NCI-H146 treated with DMSO at 0.1 percent for 48 hours (cell line): Measurements from ENCODE around the gene LCA5L.
A peak's percentile ranks its signal among the peaks of the same experiment; 100 is the strongest.
"Not testable (repeated sequence)": the region's sequence is repeated elsewhere in the genome, so short reads cannot be mapped to it uniquely, and the experiment has no call there.

ENCODE experiments used
- DNase-seq: peaks from one replicate; lab custom pipeline; 2025; ENCODE audit not compliant: unreplicated experiment; lab: John Stamatoyannopoulos, UW

The LCA5L gene

GRCh38 chr21:39388038-39388810 is 57.4 kb downstream of the LCA5L start:
- peak; percentile 10 for DNase-seq

DNA sequence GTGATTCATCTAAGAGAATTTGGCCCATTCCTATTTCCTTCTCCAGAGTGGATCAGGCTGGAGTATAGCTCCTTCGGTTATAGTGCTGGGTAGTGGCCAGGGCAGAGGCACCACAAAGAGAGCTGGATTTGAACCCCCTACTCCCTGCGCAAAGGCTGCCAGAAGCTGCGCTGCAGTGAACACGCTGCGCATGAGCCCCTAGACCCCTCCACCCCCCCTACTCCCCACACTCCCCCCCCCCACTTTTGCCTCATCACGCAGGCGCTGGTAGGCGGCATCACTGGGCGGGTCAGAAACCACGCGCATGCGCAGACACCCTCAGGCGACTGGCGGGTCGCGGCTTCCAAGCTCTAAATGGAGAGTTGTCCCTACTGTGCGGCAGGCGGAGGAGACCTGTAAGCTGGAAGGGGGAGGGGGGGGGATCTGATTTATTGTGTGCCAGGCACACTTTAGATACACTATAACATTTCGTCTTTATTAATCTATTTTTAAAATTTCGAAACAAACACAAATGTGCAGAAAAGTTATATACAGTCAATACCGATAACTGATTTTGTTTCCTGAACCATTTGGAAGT is 58.0 kb downstream of the LCA5L start:
- DNase-seq = peak; percentile 70

DNA sequence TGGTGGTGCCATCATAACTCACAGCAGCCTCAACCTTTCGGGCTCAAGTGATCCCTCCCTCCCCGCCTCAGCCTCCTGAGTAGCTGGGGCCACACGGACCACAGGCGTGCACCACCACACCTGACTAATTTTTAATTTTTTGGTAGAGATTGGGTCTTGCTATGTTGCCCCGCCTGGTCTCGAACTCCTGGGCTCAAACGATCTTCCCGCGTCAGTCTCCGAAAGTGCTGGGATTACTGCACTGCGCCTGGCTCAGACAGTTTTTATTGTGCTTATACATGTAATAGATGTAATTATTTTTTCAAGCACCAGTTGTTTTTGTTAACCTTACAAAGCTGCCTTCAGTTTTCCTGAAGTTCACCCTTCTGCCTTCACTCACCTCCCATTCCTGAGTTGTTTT is 58.7 kb downstream of the LCA5L start:
- DNase-seq = no peak

DNA sequence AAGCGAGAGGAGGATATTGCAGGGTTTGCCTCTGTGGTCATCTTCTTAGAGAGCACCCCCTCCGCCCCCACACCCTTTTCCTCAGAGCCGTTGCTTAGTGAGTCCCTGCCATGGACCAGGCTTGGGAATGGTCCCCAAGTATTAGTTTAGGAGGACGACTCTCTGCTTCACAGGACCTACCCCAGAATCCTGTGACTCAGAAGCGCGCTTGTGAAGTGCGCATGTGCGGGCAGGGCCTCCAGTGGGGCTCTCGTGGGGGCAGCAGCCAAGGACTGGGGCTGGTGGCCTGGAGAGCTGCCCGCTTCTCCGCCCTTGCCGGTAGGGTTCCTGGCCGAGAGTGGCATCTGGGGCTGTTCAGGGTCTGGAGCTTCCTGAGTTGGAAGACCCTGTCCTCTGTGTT is 59.4 kb downstream of the LCA5L start:
- DNase-seq = no peak

- no peak for DNase-seq
Observed at GRCh38 chr21:39385299-39386145, 60.1 kb downstream of the LCA5L start.

DNA sequence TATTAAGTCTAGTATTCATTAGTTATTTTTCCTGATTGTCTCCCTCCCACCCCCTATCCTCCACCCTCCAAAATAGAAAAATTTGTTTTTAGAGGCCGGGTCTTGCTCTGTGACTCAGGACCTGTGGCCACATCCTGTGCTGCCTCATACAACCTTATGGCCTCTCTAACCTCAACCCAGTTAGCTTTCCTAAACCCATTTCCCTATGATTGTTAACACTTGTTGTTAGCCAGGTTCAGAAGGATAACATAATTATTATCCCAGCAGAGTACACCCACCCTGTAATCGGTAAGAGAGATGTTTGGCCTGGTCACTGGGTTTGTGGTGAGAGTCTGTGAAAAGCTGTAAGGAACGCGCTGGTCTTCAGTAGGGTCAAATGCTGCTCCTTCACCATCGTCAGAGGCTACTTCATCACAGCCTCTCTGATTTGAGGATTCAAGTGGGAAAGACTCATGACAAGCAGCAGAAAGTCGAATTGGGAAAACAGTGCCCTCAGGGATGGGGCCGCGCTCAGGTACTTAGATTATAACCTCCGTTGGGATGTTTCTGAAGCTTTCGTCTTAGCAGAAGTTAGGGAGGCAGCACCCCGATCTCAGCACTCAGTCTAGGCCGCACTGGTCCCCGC is 60.8 kb downstream of the LCA5L start:
- DNase-seq = no peak

GRCh38 chr21:39382096-39382495 is 63.5 kb downstream of the LCA5L start:
- not testable (repeated sequence) for DNase-seq

- DNase-seq = no peak
Observed at GRCh38 chr21:39381009-39381408, 64.6 kb downstream of the LCA5L start.

GRCh38 chr21:39379986-39380891 is 65.3 kb downstream of the LCA5L start:
- peak; percentile 69 for DNase-seq

GRCh38 chr21:39377444-39378050 is 68.0 kb downstream of the LCA5L start:
- no peak for DNase-seq

- DNase-seq = no peak
Observed at GRCh38 chr21:39375446-39375845, 70.1 kb downstream of the LCA5L start.

DNA sequence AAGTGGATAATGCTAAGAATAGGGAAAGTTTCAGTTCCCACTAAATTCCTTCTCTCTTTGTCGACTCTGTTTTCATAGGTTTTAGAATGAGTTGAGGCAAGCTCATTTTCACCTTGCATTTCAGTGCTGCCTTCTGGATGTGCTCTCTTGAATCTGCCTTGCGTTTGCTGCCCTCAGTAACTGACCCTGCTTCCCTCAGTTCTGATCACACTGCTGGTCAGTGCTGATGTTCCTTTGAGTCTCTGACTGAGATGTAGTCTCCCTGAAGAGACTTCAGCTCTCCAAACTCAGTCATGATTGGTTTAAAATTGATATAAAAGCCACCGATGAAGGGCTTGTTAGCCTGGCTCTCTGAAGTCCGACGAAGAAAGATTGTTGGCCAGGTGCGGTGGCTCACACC is 71.5 kb downstream of the LCA5L start:
- no peak for DNase-seq

- no peak for DNase-seq
Observed at GRCh38 chr21:39373634-39374033, 71.9 kb downstream of the LCA5L start.

- DNase-seq = not testable (repeated sequence)
Observed at GRCh38 chr21:39369896-39370288, 75.7 kb downstream of the LCA5L start.

- DNase-seq = no peak
Observed at GRCh38 chr21:39367783-39368182, 77.8 kb downstream of the LCA5L start.

- DNase-seq = no peak
Observed at GRCh38 chr21:39366563-39366962, 79.0 kb downstream of the LCA5L start.

DNA sequence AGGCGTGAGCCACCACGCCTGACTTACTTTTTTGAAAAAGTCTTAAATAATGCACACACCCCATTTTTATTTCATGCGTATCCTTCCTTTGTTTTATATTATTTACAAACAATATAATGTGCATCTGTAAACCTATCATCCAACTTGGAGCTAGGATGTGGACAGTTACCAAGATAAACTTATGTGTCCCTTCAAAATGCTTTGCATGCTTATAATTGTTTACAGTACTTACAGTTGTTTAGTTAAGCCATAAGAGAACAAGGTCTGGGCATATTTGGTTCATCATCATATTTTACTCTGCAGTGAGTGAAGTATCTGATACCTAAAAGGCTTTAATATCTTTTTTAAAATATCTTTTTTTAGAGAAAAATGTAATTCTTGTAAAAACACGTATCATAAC is 80.6 kb downstream of the LCA5L start:
- DNase-seq = no peak

DNA sequence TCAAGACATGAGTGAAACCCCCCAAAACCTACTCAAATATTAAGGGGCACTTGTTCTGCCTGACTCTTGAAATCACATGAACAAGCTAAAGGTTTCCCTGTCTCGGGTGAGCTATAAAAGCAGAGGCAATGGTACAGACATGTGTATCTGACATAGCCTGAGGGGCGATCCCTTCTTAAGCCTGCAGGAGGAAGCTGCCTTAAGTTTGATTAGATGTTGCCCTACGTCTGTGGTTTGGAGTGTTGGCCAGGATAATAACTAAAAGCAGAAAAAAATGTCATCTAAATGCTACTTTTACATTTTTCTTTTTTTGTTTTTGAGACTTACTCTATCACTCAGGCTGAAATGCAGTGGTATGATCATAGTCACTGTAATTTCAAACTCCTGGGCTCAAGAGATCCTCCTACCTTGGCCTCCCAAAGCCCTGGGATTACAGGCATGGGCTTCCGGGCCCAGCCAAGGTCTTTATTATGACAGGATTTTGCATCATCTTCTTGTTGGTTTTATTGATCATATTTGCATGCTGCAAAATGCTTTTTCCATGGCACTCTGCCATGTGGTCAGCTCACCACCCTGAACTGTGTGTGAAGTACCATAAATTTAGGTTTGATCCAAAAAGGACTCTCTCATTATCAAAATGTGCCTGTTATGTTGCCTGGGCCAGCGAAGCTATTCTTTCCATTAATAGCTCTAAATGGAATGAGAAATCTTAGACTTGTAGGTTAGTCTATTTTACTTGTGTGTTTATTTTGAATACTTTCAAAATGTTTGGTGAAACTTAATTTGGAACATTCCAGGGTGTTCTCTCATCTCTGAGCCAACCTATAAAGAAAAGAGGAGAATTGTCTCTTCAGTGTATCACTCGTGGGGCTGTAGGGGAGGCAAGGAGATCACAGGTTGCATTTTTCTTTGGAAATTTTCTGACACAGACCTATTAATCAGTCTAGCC is 81.7 kb downstream of the LCA5L start:
- DNase-seq = no peak

DNA sequence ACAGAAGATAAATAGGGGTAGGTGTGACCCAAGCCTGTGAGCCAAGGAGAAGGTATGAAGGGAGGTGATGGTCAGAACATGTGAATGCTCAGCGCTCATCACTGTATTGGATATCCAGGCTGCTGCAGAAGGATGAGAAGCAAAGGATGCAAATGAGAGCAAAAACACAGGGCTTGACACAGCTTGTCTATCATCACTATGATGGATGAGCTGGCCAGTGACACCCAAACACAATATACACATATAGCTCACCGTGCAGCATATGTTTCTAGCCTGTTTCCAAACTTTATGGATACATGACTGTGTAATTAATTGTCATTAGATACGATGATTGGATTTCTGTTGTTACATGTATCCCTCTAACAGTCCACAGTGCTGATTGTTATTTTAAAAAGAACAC is 82.8 kb downstream of the LCA5L start:
- DNase-seq = no peak
